ENCODE measurements around the gene SP7. TPM values are rescaled to one million over a fixed set of nuclear protein-coding genes. Genes with fewer than 3 reads are reported as not detected.

The SP7 gene
- total RNA-seq, 4 donors from 2014 or later, result not detected

GRCh38 chr12:53288322-53288721 is 47.8 kb downstream of the SP7 start:
- no peak overlapping the region for H3K27ac ChIP-seq (replicated peaks in 1 of 4)
- intact Hi-C loops (cut with DNase I), result no loop called here
- DNase-seq (ENCODE audit: extremely low spot score), result no peak
- no peaks in the 10 kb centered on the region for H3K9me3 ChIP-seq
- TF ChIP-seq CTCF (IDR thresholded peaks at IDR 0.05), result no peak
- no peak for TF ChIP-seq EP300 (IDR thresholded peaks at IDR 0.05)
- no peak for TF ChIP-seq POLR2AphosphoS5 (IDR thresholded peaks at IDR 0.05)
- no peak for TF ChIP-seq POLR2A (IDR thresholded peaks at IDR 0.05; ENCODE audit: low read depth)
- no peaks in the 10 kb centered on the region for H3K4me1 ChIP-seq
- H3K27me3 ChIP-seq, result no peaks in the 10 kb centered on the region
- H3K36me3 ChIP-seq, result no peaks in the 10 kb centered on the region
- no peak overlapping the region for H3K4me3 ChIP-seq
- 94% methylated on average over 4 of the region's 6 CpGs for WGBS

GRCh38 chr12:53287741-53288216 is 48.4 kb downstream of the SP7 start:
- no peak for DNase-seq (ENCODE audit: extremely low spot score)
- no peaks in the 10 kb centered on the region for H3K4me1 ChIP-seq
- TF ChIP-seq CTCF (IDR thresholded peaks at IDR 0.05) (peak; percentile 59 to 78 (median 64)), POLR2A (IDR thresholded peaks at IDR 0.05; ENCODE audit: low read depth) (no peak), EP300 (IDR thresholded peaks at IDR 0.05) (no peak), POLR2AphosphoS5 (IDR thresholded peaks at IDR 0.05) (peak in 1 of 2 donors; percentile 27)
- intact Hi-C loops (cut with DNase I), result loop anchor here (2.0 kb wide), 1 partner anchor 75 kb away; no protein-coding TSS in a partner anchor
- no peak overlapping the region for H3K27ac ChIP-seq (replicated peaks in 1 of 4)
- no peaks in the 10 kb centered on the region for H3K36me3 ChIP-seq
- no peaks in the 10 kb centered on the region for H3K9me3 ChIP-seq
- H3K4me3 ChIP-seq, result no peak overlapping the region
- 68% methylated on average over 5 of the region's 11 CpGs for WGBS
- H3K27me3 ChIP-seq, result no peaks in the 10 kb centered on the region

GRCh38 chr12:53286448-53286847 is 49.7 kb downstream of the SP7 start:
- H3K27me3 ChIP-seq, result no peaks in the 10 kb centered on the region
- intact Hi-C loops (cut with DNase I), result loop anchor here (2.0 kb wide), 1 partner anchor 74 kb away; no protein-coding TSS in a partner anchor
- WGBS, result 83% methylated on average over 8 of the region's 9 CpGs

GRCh38 chr12:53279888-53280498 is 56.2 kb downstream of the SP7 start:
- no peaks in the 10 kb centered on the region for H3K36me3 ChIP-seq
- no peak overlapping the region for H3K27ac ChIP-seq (replicated peaks in 1 of 4)
- WGBS, result 92% methylated on average over 9 of the region's 9 CpGs

More at GRCh38 chr12:53286448-53286847, 49.7 kb downstream of the SP7 start:
- Histone ChIP-seq H3K4me3 (no peak overlapping the region), H3K36me3 (no peaks in the 10 kb centered on the region), H3K27ac (replicated peaks in 1 of 4) (no peak overlapping the region), H3K4me1 (no peaks in the 10 kb centered on the region), H3K9me3 (no peaks in the 10 kb centered on the region)
- no peak for DNase-seq (ENCODE audit: extremely low spot score)
- TF ChIP-seq POLR2A (IDR thresholded peaks at IDR 0.05; ENCODE audit: low read depth), result no peak
- TF ChIP-seq POLR2AphosphoS5 (IDR thresholded peaks at IDR 0.05), result no peak
- no peak for TF ChIP-seq EP300 (IDR thresholded peaks at IDR 0.05)
- TF ChIP-seq CTCF (IDR thresholded peaks at IDR 0.05), result no peak

More at GRCh38 chr12:53279888-53280498, 56.2 kb downstream of the SP7 start:
- DNase-seq (ENCODE audit: extremely low spot score), result no peak
- intact Hi-C loops (cut with DNase I), result no loop called here
- no peak for TF ChIP-seq EP300 (IDR thresholded peaks at IDR 0.05)
- no peak for TF ChIP-seq CTCF (IDR thresholded peaks at IDR 0.05)
- TF ChIP-seq POLR2A (IDR thresholded peaks at IDR 0.05; ENCODE audit: low read depth), result no peak
- no peak for TF ChIP-seq POLR2AphosphoS5 (IDR thresholded peaks at IDR 0.05)
- Histone ChIP-seq H3K27me3 (no peaks in the 10 kb centered on the region), H3K4me3 (no peak overlapping the region), H3K4me1 (no peaks in the 10 kb centered on the region), H3K9me3 (no peaks in the 10 kb centered on the region)

All from esophagus muscularis mucosa (tissue), 4 donors.